Parathyroid adenoma (tissue), 2 donors: ENCODE data around the gene ARL5C.

ENCODE experiments used
- H2AFZ ChIP-seq: fragments of 300-600 bp; sonication (generic); one replicate; pipeline ENCODE4 v1.7.0; 2017; ENCODE audit warnings: antibody characterized with exemption, mild to moderate bottlenecking
- H3K27ac ChIP-seq: fragments of 300-600 bp; sonication (generic); one replicate; pipeline ENCODE4 v1.7.0; 2017
- H3K27me3 ChIP-seq: fragments of 300-600 bp; sonication (generic); one replicate; pipeline ENCODE4 v1.7.0; 2017; ENCODE audit warnings: low read length; ENCODE audit not compliant: control insufficient read depth, insufficient read depth
- H3K36me3 ChIP-seq: fragments of 300-600 bp; sonication (generic); one replicate; pipeline ENCODE4 v1.7.0; 2017; ENCODE audit warnings: low read length; ENCODE audit not compliant: control insufficient read depth, insufficient read depth
- H3K4me1 ChIP-seq: fragments of 300-600 bp; sonication (generic); one replicate; pipeline ENCODE4 v1.7.0; 2017; ENCODE audit warnings: control low read depth
- H3K4me2 ChIP-seq: fragments of 300-600 bp; sonication (generic); one replicate; pipeline ENCODE4 v1.7.0; 2017; ENCODE audit warnings: low read length
- H3K4me3 ChIP-seq: fragments of 300-600 bp; sonication (generic); one replicate; pipeline ENCODE4 v1.7.0; 2017; ENCODE audit warnings: low read depth, low read length
- H3K79me2 ChIP-seq: fragments of 300-600 bp; sonication (generic); one replicate; pipeline ENCODE4 v1.7.0; 2017; ENCODE audit warnings: control low read depth
- H3K9ac ChIP-seq: fragments of 300-600 bp; sonication (generic); one replicate; pipeline ENCODE4 v1.7.0; 2017; ENCODE audit warnings: mild to moderate bottlenecking
- H3K9me3 ChIP-seq: fragments of 300-600 bp; sonication (generic); one replicate; pipeline ENCODE4 v1.7.0; 2017; ENCODE audit warnings: low read length; ENCODE audit not compliant: control insufficient read depth
- TF ChIP-seq, protein P1 (sequence below): fragments of 300-600 bp; sonication (generic); IDR thresholded peaks from one replicate; pipeline ENCODE4 v1.7.0; 2017; ENCODE audit warnings: antibody characterized with exemption, mild to moderate bottlenecking
- donor health status: primary hyperparathyroidism.

ARL5C gene

DNA sequence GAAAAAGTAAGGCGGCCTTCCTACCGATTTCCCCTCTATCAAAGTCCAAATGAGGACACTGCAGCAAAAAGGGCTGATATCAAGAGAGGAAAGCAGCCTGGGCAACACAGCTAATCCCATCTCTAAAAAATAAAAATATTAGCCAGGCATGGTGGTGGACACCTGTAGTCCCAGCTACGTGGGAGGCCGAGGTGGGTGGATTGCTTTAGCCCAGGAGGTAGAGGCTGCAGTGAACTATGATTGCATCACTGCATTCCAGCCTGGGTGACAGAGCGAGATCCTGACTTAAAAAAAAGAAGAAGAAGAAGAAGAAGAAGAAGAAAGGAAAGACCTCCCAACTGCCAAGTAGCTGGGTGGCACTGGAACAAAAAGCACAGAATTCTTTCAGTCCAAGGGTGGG is 17.1 kb upstream of the ARL5C start:
- TF ChIP-seq, protein P1, sequence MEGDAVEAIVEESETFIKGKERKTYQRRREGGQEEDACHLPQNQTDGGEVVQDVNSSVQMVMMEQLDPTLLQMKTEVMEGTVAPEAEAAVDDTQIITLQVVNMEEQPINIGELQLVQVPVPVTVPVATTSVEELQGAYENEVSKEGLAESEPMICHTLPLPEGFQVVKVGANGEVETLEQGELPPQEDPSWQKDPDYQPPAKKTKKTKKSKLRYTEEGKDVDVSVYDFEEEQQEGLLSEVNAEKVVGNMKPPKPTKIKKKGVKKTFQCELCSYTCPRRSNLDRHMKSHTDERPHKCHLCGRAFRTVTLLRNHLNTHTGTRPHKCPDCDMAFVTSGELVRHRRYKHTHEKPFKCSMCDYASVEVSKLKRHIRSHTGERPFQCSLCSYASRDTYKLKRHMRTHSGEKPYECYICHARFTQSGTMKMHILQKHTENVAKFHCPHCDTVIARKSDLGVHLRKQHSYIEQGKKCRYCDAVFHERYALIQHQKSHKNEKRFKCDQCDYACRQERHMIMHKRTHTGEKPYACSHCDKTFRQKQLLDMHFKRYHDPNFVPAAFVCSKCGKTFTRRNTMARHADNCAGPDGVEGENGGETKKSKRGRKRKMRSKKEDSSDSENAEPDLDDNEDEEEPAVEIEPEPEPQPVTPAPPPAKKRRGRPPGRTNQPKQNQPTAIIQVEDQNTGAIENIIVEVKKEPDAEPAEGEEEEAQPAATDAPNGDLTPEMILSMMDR: no peak
- Histone ChIP-seq H3K9ac (no peak overlapping the region), H3K4me3 (no peak overlapping the region), H3K4me2 (no peak overlapping the region), H3K9me3 (no peaks in the 10 kb centered on the region), H2AFZ (no peak overlapping the region), H3K27me3 (no peaks in the 10 kb centered on the region), H3K79me2 (no peaks in the 10 kb centered on the region), H3K36me3 (no peaks in the 10 kb centered on the region), H3K4me1 (no peaks in the 10 kb centered on the region), H3K27ac (no peak overlapping the region)

- Histone ChIP-seq H3K36me3 (no peaks in the 10 kb centered on the region), H3K4me3 (no peak overlapping the region)
Observed at GRCh38 chr17:39181303-39181702, 15.3 kb upstream of the ARL5C start.

DNA sequence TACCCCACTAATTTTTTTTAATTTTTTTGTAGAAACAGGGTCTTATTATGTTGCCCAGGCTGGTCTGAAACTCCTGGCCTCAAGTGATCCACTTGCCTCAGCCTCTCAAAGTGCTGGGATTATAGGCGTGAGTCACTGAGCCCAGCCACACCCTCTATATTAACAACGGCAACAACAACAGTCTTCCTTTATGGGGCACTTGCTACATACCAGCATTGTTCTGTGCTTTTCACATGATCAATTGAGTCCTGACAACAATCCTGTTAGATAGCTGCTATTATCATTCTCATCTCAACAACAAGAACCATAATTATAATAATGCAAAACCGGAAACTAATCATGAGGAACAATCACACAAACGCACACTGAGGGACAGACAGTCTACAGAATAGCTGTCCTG is 12.6 kb upstream of the ARL5C start:
- Histone ChIP-seq H3K4me1 (no peaks in the 10 kb centered on the region), H3K9me3 (no peaks in the 10 kb centered on the region), H3K4me3 (no peak overlapping the region), H3K27ac (no peak overlapping the region), H3K79me2 (no peaks in the 10 kb centered on the region), H3K9ac (no peak overlapping the region), H3K27me3 (no peaks in the 10 kb centered on the region), H3K36me3 (no peaks in the 10 kb centered on the region), H3K4me2 (no peak overlapping the region), H2AFZ (no peak overlapping the region)
- TF ChIP-seq, protein P1: no peak

More at GRCh38 chr17:39181303-39181702, 15.3 kb upstream of the ARL5C start:
- Histone ChIP-seq H3K27ac (no peak overlapping the region), H3K9me3 (no peaks in the 10 kb centered on the region), H3K4me1 (no peaks in the 10 kb centered on the region), H2AFZ (no peak overlapping the region), H3K9ac (no peak overlapping the region), H3K79me2 (no peaks in the 10 kb centered on the region), H3K4me2 (no peak overlapping the region), H3K27me3 (no peaks in the 10 kb centered on the region)
- TF ChIP-seq, protein P1: no peak

GRCh38 chr17:39177256-39177655 is 11.3 kb upstream of the ARL5C start:
- Histone ChIP-seq H3K4me2 (no peak overlapping the region), H3K9ac (no peak overlapping the region), H2AFZ (no peak overlapping the region), H3K36me3 (no peaks in the 10 kb centered on the region), H3K4me1 (no peaks in the 10 kb centered on the region), H3K27ac (no peak overlapping the region), H3K9me3 (no peaks in the 10 kb centered on the region), H3K4me3 (no peak overlapping the region), H3K27me3 (no peaks in the 10 kb centered on the region), H3K79me2 (no peaks in the 10 kb centered on the region)
- TF ChIP-seq, protein P1: no peak

DNA sequence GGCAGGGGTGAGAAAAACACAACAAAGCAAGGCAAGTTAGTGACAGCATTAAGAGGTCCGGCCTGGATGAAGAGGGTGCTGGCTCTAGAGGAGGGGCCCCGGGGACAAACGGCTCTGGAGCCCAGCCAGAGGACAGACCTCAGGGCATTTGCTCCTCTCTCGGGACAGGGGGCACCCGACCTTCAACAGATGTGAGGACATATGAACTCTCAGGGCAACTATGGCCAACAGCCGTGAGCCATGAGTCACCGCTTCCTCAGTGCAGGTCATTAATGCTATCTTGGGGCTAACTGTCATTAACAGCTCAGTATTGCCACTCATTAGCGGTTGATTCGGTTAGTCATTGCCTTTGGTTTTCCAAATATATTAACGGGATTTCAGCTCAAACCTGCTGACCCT is 9.7 kb upstream of the ARL5C start:
- Histone ChIP-seq H3K79me2 (no peaks in the 10 kb centered on the region), H3K4me3 (no peak overlapping the region), H2AFZ (no peak overlapping the region), H3K27ac (no peak overlapping the region), H3K4me2 (no peak overlapping the region), H3K36me3 (no peaks in the 10 kb centered on the region), H3K9ac (no peak overlapping the region), H3K4me1 (no peaks in the 10 kb centered on the region), H3K9me3 (no peaks in the 10 kb centered on the region), H3K27me3 (no peaks in the 10 kb centered on the region)
- TF ChIP-seq, protein P1: no peak
